ENCODE measurements around the gene PGA3.
A peak's percentile ranks its signal among the peaks of the same experiment; 100 is the strongest.
"Not testable (repeated sequence)": the region's sequence is repeated elsewhere in the genome, so short reads cannot be mapped to it uniquely, and the experiment has no call there.

PGA3 gene

DNA sequence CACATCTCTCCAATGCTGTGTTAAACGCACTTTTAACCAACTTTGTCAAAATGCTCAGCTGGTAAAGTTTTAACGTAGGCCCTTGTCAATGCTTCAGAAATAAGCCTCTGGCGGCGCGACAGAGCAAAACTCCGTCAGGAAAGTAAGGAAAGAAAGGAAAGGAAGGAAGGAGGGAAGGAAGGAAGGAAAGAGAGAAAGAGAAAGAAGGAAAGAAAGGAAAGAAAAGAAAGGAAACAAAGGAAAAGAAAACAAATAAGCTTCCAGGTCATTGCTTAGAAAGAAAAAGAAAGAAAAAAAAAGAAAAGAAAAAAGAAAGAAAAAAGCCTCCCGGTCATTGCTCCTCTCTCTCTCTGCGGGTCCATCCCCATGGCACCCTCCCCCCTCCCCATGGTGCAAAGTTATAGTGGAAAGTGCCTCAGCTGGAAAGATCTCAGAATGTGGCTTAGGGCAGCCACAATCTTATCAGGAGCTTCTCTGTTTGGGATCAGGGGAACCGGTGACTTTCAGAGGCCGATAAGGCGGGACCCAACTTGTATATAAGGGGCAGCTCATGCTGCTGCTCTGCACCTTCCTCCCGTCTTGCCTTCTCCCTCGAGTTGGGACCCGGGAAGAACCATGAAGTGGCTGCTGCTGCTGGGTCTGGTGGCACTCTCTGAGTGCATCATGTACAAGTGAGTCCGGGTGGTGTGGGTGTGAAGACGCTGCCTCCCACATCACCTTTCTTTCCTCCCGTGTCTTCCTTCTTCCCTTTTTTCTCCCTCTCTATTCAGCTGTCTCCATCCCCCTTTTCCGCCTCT is at the start of gene PGA3:
Gene PGA3 (plus strand): TSS at position 566 of the 797 bp plus-strand sequence. CDS start 50 bp downstream, at position 616.
- DNase-seq (ENCODE audit: low read depth) = not testable (repeated sequence)

- DNase-seq (ENCODE audit: low read depth) = no peak
Measured at GRCh38 chr11:61153593-61154095, 49.7 kb upstream of the PGA3 start.

DNA sequence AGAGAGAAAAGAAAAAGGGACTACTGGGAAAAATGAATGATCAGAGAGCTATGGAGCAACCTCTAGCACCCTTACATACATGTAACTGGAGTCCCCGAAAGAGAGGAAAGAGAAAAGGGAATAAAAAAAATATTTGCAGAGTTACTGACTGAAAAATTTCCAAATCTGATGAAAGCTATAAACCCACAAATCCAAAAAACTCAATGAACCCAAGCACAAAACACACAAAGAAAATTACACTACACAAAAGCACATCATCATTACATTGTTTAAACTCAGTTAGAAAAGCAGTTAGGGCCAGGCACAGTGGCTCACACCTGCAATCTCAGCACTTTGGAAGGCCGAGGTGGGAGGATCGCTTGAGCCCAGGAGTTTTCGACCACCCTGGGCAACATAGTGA is 48.8 kb upstream of the PGA3 start:
- no peak for DNase-seq (ENCODE audit: low read depth)

DNA sequence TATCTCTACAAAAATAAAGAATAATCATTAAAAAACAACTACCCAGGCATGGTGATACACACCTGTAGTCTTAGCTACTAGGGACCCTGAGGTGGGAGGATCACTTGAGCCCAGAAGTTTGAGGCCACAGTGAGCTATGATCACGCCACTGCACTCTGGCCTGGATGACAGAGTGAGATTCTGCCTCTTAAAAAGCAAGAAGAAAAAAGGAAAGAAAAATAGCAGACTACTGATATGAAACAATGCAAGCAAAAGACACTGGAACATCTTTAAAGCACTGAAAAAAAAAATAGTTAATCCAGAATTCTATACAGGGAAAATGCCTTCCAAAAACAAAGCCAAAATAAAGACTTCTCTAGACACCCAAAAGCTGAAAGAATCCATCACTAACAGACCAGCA is 48.0 kb upstream of the PGA3 start:
- DNase-seq (ENCODE audit: low read depth) = no peak

DNA sequence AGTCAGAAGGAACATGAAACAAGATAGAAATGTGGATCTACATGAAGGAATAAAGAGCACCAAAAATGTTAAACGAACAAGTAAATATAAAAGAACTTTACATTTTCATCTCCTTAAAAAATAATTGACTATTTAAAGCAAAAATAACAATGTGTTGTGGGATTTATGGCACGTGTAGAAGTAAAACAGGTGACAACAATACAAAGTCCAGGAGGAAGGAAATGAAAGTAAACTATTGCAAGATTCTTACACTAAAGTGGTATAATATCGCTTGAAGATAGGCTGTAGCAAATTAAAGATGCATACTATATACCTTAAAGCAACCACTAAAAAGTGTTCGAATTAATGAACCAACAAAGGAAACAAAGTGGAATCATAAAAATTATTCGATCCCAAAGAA is 47.6 kb upstream of the PGA3 start:
- no peak for DNase-seq (ENCODE audit: low read depth)

- no peak for DNase-seq (ENCODE audit: low read depth)
Measured at GRCh38 chr11:61157743-61158142, 45.6 kb upstream of the PGA3 start.

DNA sequence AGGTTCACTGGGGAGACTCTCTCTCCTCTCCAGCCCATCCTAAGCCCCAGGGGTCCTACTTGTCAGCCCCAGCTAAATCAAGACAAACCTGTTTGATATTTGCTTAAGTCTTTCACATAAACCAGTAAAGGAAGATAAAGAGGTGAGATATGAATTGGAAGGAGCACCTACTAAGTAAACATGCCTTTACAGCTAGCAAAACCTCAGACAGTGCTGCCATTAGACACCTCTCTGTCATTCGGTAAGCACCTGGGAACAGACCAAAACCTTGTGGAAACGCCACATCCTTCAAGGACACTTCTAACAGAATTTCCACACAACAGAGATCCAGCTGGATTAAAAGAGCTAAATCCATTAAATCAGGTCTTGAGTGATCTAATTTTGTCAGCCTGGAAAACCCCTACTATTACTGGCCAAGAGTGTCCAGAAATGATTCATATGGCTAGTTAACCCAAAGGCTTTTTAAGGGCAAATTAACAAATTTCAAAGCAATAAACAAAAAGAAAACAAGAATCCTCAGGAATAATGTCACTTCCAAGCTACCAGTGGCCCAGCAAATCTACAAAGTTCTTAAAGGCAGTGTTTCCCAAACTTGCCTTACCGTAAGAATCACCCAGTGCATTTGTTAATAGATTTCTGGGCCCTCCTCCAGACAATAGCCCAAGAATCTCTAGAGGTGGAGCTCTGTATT is 44.5 kb upstream of the PGA3 start:
- DNase-seq (ENCODE audit: low read depth) = no peak

- DNase-seq (ENCODE audit: low read depth) = no peak
Measured at GRCh38 chr11:61160487-61161189, 42.7 kb upstream of the PGA3 start.

- peak; percentile 82 for DNase-seq (ENCODE audit: low read depth)
Measured at GRCh38 chr11:61161190-61162091, 41.9 kb upstream of the PGA3 start, which contains the start of gene VPS37C. VPS37C (minus strand) TSS chr11:61161426; CDS start chr11:61138829, 22,597 bp downstream.

DNA sequence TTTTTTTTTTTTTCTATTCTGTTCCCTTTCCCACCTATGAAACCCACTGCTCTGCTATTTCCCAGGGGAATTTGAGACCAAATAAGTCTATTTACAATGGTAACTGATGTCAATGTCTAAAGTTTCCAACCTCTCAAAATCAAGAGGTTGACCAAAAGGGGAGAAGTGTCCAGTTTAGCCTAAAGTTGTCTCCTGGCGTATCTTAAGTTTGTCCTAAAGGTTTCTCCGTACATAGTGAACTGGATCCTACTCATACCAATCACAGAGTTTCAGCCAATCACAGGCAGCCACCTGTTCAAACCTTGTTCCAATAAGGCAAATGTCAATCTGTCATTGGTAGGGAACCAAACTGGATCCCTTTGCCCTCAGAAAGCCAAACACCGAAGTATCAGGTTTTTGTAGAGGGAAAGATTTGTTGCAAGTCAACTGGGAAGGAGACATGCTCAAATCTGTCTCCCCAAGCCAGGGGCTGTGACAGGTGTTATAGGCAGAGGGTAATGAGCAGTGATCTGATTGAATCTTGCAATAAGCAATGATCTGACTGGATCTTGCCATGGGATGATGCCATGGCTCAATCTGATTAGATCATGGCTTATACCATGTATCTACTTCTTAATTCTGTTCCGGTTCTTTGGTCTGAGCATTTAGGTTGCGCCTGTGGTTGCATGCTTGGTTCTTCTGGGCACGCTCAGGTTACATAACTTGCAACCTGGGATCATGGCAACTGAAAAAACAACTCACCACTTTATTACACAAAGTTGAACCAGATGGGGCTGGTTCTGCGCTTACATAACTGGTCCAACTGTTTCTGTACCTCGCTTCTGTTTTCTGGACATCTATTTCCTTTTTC is 41.0 kb upstream of the PGA3 start:
- DNase-seq (ENCODE audit: low read depth) = no peak

DNA sequence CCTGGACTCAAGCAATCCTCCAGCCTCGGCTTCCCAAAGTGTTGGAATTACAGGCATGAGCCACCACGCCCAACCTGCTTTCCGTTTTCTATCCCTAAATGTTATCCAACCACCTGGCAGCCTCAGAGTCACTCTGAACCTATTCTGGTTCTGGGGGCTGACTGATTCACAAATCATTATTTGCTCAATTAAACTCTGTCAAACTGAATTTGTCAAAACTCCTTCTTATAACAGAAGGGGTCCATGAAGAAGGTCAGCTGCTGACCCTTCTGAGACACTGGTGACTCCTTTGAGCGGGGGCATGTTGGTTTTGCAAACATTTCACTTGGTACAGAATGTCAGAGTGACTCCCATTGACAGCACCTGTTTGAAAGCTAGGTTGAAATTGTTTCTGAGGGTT is 40.3 kb upstream of the PGA3 start:
- no peak for DNase-seq (ENCODE audit: low read depth)

DNA sequence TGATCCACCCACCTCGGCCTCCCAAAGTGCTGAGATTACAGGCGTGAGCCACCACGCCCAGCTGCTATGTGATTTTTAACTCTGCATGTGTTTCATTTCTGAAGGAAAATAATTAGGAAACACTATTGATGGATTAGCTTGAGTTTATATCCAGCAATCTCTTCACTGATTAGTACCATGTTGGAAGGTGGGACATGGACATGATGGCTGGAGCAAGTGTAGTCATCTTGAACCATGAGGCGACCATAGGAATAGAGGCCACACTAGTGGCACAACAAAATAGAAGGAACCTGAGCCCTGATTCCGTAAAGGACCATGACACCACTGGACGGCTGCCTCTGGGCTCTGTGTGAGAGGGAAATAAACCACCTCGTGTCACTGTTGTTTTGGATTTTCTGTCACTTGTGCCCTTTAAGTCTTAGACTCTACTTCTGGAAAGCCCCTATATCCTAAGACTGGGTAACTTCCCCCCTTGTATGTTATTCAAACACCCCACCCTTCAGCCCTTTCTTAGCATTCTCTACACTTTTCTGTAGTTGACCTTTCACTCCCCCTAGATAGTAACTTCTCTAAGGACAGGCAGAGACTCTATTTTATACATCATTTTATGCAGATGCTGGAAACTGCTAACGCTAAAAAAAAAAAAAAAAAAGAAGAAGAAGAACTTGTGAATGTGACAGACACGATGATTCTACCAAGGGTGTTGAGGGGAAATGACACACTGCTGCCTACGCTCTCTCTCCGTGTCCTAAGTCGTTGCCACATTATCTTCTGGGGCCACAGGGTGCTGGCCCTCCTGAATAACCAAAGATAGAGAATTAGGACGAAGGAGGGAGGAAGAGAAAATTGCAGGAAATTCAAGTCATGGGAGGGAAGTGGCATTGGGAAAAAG is 39.4 kb upstream of the PGA3 start:
- no peak for DNase-seq (ENCODE audit: low read depth)

DNA sequence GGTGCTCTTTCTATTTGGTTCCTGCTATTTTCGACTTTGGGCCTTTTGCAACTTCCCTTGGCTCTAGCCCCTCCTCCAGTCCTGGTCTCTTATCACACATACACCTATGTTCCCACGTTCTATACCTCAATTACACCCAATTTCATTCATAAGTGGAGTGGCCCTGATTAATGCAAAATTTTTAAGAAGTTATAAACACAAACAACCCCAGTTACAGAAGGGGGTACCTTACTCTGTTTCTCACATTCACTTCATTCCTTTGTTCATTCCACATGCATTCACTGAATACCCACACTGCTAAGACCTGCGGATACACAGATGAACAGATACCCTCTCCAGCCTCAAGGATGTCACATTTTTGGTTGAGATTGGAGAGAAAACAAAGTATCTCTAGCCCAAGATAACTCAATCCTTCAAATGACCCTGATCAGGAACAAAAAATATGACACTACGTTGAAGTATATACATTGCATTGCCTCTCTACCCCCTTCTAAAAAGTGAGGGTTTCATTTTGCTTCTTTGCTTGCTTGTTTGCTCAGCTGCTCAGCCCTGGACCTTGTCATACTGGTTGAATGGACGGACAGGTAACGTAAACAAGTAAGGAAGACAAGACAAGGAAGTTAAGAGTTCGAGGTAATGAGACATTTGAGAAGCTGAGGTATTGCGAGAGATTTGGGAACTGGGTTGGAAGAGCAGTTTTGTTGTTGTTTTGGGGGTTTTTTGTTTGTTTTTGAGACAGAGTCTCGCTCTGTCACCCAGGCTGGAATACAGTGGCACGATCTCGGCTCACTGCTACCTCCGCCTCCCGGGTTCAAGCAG is 38.5 kb upstream of the PGA3 start:
- no peak for DNase-seq (ENCODE audit: low read depth)

DNA sequence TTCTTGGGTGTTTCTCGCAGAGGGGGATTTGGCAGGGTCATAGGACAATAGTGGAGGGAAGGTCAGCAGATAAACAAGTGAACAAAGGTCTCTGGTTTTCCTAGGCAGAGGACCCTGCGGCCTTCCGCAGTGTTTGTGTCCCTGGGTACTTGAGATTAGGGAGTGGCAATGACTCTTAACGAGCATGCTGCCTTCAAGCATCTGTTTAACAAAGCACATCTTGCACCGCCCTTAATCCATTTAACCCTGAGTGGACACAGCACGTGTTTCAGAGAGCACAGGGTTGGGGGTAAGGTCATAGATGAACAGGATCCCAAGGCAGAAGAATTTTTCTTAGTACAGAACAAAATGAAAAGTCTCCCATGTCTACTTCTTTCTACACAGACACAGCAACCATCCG is 37.5 kb upstream of the PGA3 start:
- not testable (repeated sequence) for DNase-seq (ENCODE audit: low read depth)

DNA sequence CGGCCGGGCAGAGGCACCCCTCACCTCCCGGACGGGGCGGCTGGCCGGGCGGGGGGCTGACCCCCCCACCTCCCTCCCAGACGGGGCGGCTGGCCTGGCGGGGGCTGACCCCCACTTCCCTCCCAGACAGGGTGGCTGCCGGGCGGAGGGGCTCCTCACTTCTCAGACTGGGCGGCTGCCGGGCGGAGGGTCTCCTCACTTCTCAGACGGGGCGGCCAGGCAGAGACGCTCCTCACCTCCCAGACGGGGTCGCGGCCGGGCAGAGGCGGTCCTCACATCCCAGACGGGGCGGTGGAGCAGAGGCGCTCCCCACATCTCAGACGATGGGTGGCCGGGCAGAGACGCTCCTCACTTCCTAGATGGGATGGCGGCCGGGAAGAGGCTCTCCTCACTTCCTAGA is 37.0 kb upstream of the PGA3 start:
- DNase-seq (ENCODE audit: low read depth) = not testable (repeated sequence)

DNA sequence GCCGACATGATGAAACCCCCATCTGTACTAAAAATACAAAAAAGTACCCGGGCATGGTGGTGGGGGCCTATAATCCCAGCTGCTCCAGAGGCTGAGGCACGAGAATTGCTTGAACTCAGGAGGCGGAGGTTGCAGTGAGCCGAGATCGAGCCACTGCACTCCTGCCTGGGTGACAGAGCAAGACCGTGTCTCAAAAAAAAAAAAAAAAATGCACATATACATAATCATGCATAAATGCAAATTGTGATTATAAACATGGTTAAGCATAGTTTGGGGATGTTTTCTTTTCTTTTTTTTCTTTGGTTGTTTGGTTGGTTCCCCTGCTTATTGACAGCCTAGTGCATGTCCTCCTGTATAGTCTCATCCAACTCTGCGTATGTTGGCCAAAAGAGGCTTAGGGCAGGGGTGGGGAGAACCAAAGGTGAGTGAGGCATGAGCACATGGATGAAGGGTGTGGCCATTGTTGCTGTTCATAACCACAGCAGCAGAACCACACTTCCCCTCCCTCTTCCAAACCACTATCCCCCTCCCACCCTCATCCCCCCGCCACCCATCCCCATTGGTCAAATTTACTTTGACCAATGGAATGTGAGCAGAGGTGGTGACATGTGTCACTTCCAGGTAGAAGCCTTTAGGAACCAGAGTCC is 35.1 kb upstream of the PGA3 start:
- no peak for DNase-seq (ENCODE audit: low read depth)

DNA sequence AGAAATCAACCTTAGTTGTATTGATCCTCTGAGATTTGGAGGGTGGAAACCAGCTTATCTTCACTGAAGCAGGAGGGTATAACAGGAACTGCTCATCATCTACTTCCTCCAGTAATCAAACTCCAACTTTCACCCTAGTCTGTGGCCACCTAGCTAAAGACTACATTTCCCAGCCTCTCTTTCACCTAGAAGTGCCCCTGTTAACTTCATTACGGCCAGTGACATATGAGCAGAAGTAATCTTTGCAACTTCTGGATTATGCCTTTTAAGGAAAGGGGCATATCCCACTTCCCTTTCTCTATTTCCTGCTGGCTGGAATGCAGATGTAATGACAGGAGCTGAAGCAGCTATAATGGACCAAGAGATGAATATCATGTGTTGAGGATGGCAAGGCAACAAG is 34.5 kb upstream of the PGA3 start:
- no peak for DNase-seq (ENCODE audit: low read depth)

DNA sequence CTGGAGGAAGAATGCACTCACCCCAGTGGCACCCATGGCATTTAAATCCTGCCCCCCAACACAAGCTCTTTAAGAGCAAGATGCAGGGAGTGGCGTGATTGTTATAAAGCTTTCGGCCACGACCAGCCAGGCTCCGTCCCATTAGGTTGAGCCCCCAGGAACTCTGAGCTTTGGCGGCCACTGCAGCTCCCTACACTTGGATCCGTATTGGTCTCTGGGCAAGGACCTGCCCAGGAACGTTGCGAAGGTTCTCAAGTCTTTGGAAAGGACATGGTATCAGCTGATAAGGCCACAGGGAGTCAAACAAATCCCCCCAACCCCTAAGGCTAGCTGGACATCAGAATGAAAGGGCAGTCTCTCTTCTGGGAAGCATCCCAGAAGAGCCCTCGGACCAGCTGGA is 32.7 kb upstream of the PGA3 start:
- no peak for DNase-seq (ENCODE audit: low read depth)

Data from T-helper 22 cell (primary cell).